Neural progenitor cell (in vitro differentiated cells): ENCODE results near the gene DQX1. TPM values are rescaled to one million over a fixed set of nuclear protein-coding genes. Genes with fewer than 3 reads are reported as not detected.

ENCODE experiments used
- DNase-seq: peaks from one replicate; pipeline ENCODE4 v3.0.0-alpha.2; 2016; ENCODE audit warnings: low spot score
- H2AFZ ChIP-seq: fragments of 200-600 bp; sonication (generic); replicated peaks from 2 replicates; pipeline ENCODE4 v1.6.1; 2016; ENCODE audit warnings: antibody characterized with exemption
- H3F3A ChIP-seq: fragments of 200-600 bp; sonication (generic); 2 replicates; pipeline ENCODE4 v1.6.1; 2016; ENCODE audit warnings: antibody characterized with exemption, low read depth
- H3K27ac ChIP-seq: fragments of 200-600 bp; sonication (generic); 2 replicates; pipeline ENCODE4 v1.5.1; 2016; ENCODE audit warnings: mild to moderate bottlenecking
- H3K27me3 ChIP-seq: fragments of 200-600 bp; sonication (generic); 2 replicates; pipeline ENCODE4 v1.6.1; 2016; ENCODE audit warnings: mild to moderate bottlenecking, moderate library complexity
- H3K36me3 ChIP-seq: fragments of 200-600 bp; sonication (generic); 2 replicates; pipeline ENCODE4 v1.5.1; 2016
- H3K4me1 ChIP-seq: fragments of 200-600 bp; sonication (generic); 2 replicates; pipeline ENCODE4 v1.6.1; 2016; ENCODE audit warnings: mixed run types
- H3K4me2 ChIP-seq: fragments of 200-600 bp; sonication (generic); 2 replicates; pipeline ENCODE4 v1.6.1; 2016
- H3K4me3 ChIP-seq: fragments of 200-600 bp; sonication (generic); 2 replicates; pipeline ENCODE4 v1.5.1; 2016
- H3K79me2 ChIP-seq: fragments of 200-600 bp; sonication (generic); 2 replicates; pipeline ENCODE4 v1.6.1; 2016; ENCODE audit warnings: low read depth
- H3K9ac ChIP-seq: fragments of 200-600 bp; sonication (generic); 2 replicates; pipeline ENCODE4 v1.6.1; 2016
- H3K9me3 ChIP-seq: fragments of 200-600 bp; sonication (generic); 2 replicates; pipeline ENCODE4 v1.5.1; 2016; ENCODE audit warnings: low read depth
- H4K20me1 ChIP-seq: fragments of 200-600 bp; sonication (generic); 2 replicates; pipeline ENCODE4 v1.6.1; 2016; ENCODE audit warnings: low read depth
- H3K27ac Mint-ChIP-seq: 3 replicates; pipeline ENCODE4 v1.8.0; 2021; ENCODE audit warnings: mixed read lengths
- H3K27me3 Mint-ChIP-seq: 2 replicates; pipeline ENCODE4 v1.8.0; 2022; ENCODE audit warnings: low read depth, mild to moderate bottlenecking, inconsistent platforms, moderate library complexity, mixed read lengths; ENCODE audit not compliant: insufficient read depth
- H3K36me3 Mint-ChIP-seq: 3 replicates; pipeline ENCODE4 v1.8.0; 2021; ENCODE audit warnings: mixed read lengths
- H3K4me1 Mint-ChIP-seq: 3 replicates; pipeline ENCODE4 v1.8.0; 2021; ENCODE audit warnings: mixed read lengths
- H3K4me3 Mint-ChIP-seq: 3 replicates; pipeline ENCODE4 v1.8.0; 2021; ENCODE audit warnings: mild to moderate bottlenecking, moderate library complexity, mixed read lengths
- H3K9me3 Mint-ChIP-seq: 3 replicates; pipeline ENCODE4 v1.8.0; 2020; ENCODE audit warnings: mixed read lengths
- EZH2 ChIP-seq: fragments of 200-600 bp; sonication (generic); IDR thresholded peaks from 2 replicates; pipeline ENCODE4 v1.6.1; 2017; ENCODE audit warnings: antibody characterized with exemption, mild to moderate bottlenecking, moderate library complexity
- EZH2phosphoT487 ChIP-seq: fragments of 200-600 bp; sonication (generic); IDR thresholded peaks from 2 replicates; pipeline ENCODE4 v1.6.1; 2017; ENCODE audit warnings: antibody characterized with exemption
- total RNA-seq: library from RNA; depleted of rRNA; stranded (reverse); fragments of >200 nt; gene quantifications from 2 replicates; pipeline ENCODE4 v1.2.3, GENCODE V29; 2015; ENCODE audit warnings: low replicate concordance
- TF ChIP-seq, protein P1 (sequence below): fragments of 200-600 bp; sonication (generic); IDR thresholded peaks from 2 replicates; pipeline ENCODE4 v1.5.1; 2017; ENCODE audit warnings: antibody characterized with exemption, mild to moderate bottlenecking

The DQX1 gene
- total RNA-seq, 1 donor from 2014 or later: 0.11 TPM

DNA sequence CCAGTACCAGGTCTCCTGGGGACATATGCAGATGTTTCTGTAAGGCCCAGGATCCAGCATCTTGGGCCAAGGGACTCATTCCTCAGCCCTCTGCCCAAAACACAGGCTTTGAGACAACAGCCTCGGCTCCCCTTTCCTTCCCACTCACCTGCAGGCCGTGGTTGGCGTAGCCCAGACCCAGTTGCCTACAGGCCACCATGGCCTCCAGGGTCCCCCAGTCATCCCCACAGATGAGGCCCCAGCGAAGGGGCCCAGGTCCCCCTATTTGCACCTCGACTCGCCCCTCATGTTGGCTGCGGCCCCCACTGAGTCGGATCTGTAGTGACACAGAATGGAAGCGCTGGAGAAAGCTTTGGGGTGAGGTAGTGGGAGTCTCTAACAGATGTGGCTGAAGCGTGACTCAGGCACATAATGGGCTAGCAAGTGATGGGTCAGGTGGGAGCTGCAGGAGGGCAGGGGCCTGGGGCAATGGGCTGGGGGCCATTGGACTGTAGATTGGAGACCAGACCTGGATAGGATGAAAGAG lies 9.5 kb upstream of the DQX1 start:
- Mint-ChIP-seq H3K4me3 (no peak overlapping the region), H3K36me3 (peaks cover 16% of the 10 kb centered on the region), H3K9me3 (no peaks in the 10 kb centered on the region), H3K27ac (no peak overlapping the region), H3K4me1 (peaks cover 16% of the 10 kb centered on the region), H3K27me3 (peaks cover 11% of the 10 kb centered on the region)
- peaks cover 9% of the 10 kb centered on the region for H3K4me1 ChIP-seq
- H3K4me3 ChIP-seq: no peak overlapping the region
- H3K9me3 ChIP-seq: no peaks in the 10 kb centered on the region
- no peak overlapping the region for H3K27ac ChIP-seq
- no peak overlapping the region for H2AFZ ChIP-seq
- no peak for DNase-seq
- no peaks in the 10 kb centered on the region for H4K20me1 ChIP-seq
- peaks cover 12% of the 10 kb centered on the region for H3F3A ChIP-seq
- H3K4me2 ChIP-seq: no peak overlapping the region
- no peak overlapping the region for H3K9ac ChIP-seq
- H3K36me3 ChIP-seq: no peaks in the 10 kb centered on the region
- H3K79me2 ChIP-seq: peaks cover 12% of the 10 kb centered on the region
- H3K27me3 ChIP-seq: no peaks in the 10 kb centered on the region
- TF ChIP-seq EZH2phosphoT487 (no peak), EZH2 (no peak)
- TF ChIP-seq, protein P1, sequence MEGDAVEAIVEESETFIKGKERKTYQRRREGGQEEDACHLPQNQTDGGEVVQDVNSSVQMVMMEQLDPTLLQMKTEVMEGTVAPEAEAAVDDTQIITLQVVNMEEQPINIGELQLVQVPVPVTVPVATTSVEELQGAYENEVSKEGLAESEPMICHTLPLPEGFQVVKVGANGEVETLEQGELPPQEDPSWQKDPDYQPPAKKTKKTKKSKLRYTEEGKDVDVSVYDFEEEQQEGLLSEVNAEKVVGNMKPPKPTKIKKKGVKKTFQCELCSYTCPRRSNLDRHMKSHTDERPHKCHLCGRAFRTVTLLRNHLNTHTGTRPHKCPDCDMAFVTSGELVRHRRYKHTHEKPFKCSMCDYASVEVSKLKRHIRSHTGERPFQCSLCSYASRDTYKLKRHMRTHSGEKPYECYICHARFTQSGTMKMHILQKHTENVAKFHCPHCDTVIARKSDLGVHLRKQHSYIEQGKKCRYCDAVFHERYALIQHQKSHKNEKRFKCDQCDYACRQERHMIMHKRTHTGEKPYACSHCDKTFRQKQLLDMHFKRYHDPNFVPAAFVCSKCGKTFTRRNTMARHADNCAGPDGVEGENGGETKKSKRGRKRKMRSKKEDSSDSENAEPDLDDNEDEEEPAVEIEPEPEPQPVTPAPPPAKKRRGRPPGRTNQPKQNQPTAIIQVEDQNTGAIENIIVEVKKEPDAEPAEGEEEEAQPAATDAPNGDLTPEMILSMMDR: no peak

DNA sequence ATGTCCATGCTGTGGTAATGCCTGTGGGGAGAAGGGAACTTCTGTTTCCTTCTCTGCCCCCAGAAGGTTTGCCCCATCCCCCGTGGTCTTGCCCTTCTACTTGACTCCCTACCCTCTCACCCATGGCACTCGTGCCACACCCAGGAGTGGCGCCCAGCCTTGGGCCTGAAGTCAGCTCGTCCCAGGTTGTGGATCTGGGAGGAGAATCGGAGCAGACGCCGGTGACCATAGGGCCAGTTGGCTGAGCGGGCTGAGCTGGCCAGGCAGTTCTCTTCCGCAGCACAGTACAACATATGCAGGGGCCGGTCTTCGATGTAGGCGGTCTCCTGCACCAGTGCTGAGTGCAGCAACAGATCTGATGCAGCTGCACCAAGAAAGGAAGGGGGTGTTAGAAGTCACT lies 8.4 kb upstream of the DQX1 start:
- no peaks in the 10 kb centered on the region for H3K9me3 Mint-ChIP-seq
- H3K27ac Mint-ChIP-seq: no peak overlapping the region
- no peaks in the 10 kb centered on the region for H4K20me1 ChIP-seq
- peaks cover 8% of the 10 kb centered on the region for H3K27me3 Mint-ChIP-seq
- no peaks in the 10 kb centered on the region for H3K36me3 ChIP-seq
- TF ChIP-seq EZH2 (no peak), EZH2phosphoT487 (no peak)
- TF ChIP-seq, protein P1: no peak
- DNase-seq: no peak
- H3K9ac ChIP-seq: no peak overlapping the region
- no peak overlapping the region for H3K4me3 Mint-ChIP-seq
- H3K4me1 Mint-ChIP-seq: peaks cover 17% of the 10 kb centered on the region
- H3K4me3 ChIP-seq: no peak overlapping the region
- H3F3A ChIP-seq: peaks cover 12% of the 10 kb centered on the region
- no peak overlapping the region for H3K4me2 ChIP-seq
- peaks cover 17% of the 10 kb centered on the region for H3K79me2 ChIP-seq
- H3K36me3 Mint-ChIP-seq: peaks cover 16% of the 10 kb centered on the region
- no peaks in the 10 kb centered on the region for H3K9me3 ChIP-seq
- peaks cover 10% of the 10 kb centered on the region for H3K4me1 ChIP-seq
- no peak overlapping the region for H3K27ac ChIP-seq
- no peak overlapping the region for H2AFZ ChIP-seq
- no peaks in the 10 kb centered on the region for H3K27me3 ChIP-seq

DNA sequence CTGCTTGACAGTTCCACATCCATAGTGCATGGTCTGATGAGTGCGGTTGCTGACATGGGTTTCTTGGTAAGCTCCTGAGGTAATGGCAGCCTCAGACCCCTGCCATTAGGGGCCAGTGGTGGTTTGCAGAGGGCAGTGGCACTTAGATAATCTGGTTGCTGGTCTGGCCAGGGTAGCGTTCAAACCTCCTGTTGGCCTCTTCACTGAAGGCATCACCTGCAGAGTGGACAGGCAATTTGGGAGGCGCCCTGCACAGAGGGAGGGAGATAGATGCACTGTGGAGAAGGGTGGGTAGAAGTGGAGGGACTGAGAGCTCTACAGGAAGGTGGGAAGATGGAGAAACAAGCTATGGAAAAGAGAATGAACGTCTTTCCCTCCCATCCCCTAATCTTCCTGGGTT lies 7.4 kb upstream of the DQX1 start:
- Histone ChIP-seq H3K9me3 (no peaks in the 10 kb centered on the region), H3K27me3 (no peaks in the 10 kb centered on the region), H3K4me2 (no peak overlapping the region), H3K27ac (no peak overlapping the region), H3K79me2 (peaks cover 26% of the 10 kb centered on the region), H3K9ac (no peak overlapping the region), H4K20me1 (no peaks in the 10 kb centered on the region), H3F3A (peaks cover 12% of the 10 kb centered on the region), H3K36me3 (no peaks in the 10 kb centered on the region), H2AFZ (no peak overlapping the region), H3K4me3 (no peak overlapping the region), H3K4me1 (peaks cover 14% of the 10 kb centered on the region)
- no peak for TF ChIP-seq EZH2
- no peak for TF ChIP-seq EZH2phosphoT487
- TF ChIP-seq, protein P1: no peak
- no peak overlapping the region for H3K27ac Mint-ChIP-seq
- no peak for DNase-seq
- peaks cover 16% of the 10 kb centered on the region for H3K36me3 Mint-ChIP-seq
- H3K4me1 Mint-ChIP-seq: peaks cover 23% of the 10 kb centered on the region
- peaks cover 7% of the 10 kb centered on the region for H3K27me3 Mint-ChIP-seq
- no peaks in the 10 kb centered on the region for H3K9me3 Mint-ChIP-seq
- peak overlapping the region; percentile 24 for H3K4me3 Mint-ChIP-seq
